ENCODE data around the gene FGF6.

The FGF6 gene

GRCh38 chr12:4448371-4448940 lies 2.8 kb upstream of the FGF6 start:
- no peaks in the 10 kb centered on the region for H3K4me1 ChIP-seq (ENCODE audit: insufficient read depth, low read length, poor library complexity, severe bottlenecking)
- H4K20me1 ChIP-seq (ENCODE audit: insufficient read depth, low read length, poor library complexity, severe bottlenecking) = no peaks in the 10 kb centered on the region
- no peak overlapping the region for H3K9ac ChIP-seq (ENCODE audit: low read depth, low read length, poor library complexity, severe bottlenecking)
- no peaks in the 10 kb centered on the region for H3F3A ChIP-seq (ENCODE audit: low read depth)
- no peaks in the 10 kb centered on the region for H3K36me3 ChIP-seq (ENCODE audit: insufficient read depth, low read length)
- no peak overlapping the region for H2AFZ ChIP-seq (ENCODE audit: low read length)
- TF ChIP-seq EZH2phosphoT487 (IDR thresholded peaks at IDR 0.05; ENCODE audit: borderline replicate concordance) = no peak
- TF ChIP-seq CTCF (conservative IDR thresholded peaks at IDR 0.05; ENCODE audit: low read length) = no peak
- no peaks in the 10 kb centered on the region for H3K79me2 ChIP-seq (ENCODE audit: insufficient read depth, low read length)
- no peaks in the 10 kb centered on the region for H3K9me3 ChIP-seq (ENCODE audit: insufficient read depth, low read depth, low read length)
- H3K27me3 ChIP-seq (ENCODE audit: insufficient read depth, low read length, poor library complexity, severe bottlenecking) = no peaks in the 10 kb centered on the region
- no peaks in the 10 kb centered on the region for H3K9me2 ChIP-seq (replicated peaks; ENCODE audit: low read depth, low read length)
- no peak overlapping the region for H3K4me2 ChIP-seq (ENCODE audit: low read depth, low read length, poor library complexity, severe bottlenecking)
- no peak overlapping the region for H3K4me3 ChIP-seq (ENCODE audit: low read length, poor library complexity, severe bottlenecking)

- Histone ChIP-seq H3F3A (ENCODE audit: low read depth) (no peaks in the 10 kb centered on the region), H3K9ac (ENCODE audit: low read depth, low read length, poor library complexity, severe bottlenecking) (no peak overlapping the region), H3K36me3 (ENCODE audit: insufficient read depth, low read length) (no peaks in the 10 kb centered on the region), H3K9me2 (replicated peaks; ENCODE audit: low read depth, low read length) (no peaks in the 10 kb centered on the region), H3K79me2 (ENCODE audit: insufficient read depth, low read length) (no peaks in the 10 kb centered on the region), H3K9me3 (ENCODE audit: insufficient read depth, low read depth, low read length) (no peaks in the 10 kb centered on the region), H4K20me1 (ENCODE audit: insufficient read depth, low read length, poor library complexity, severe bottlenecking) (no peaks in the 10 kb centered on the region), H3K4me1 (ENCODE audit: insufficient read depth, low read length, poor library complexity, severe bottlenecking) (no peaks in the 10 kb centered on the region), H2AFZ (ENCODE audit: low read length) (no peak overlapping the region), H3K4me2 (ENCODE audit: low read depth, low read length, poor library complexity, severe bottlenecking) (no peak overlapping the region), H3K4me3 (ENCODE audit: low read length, poor library complexity, severe bottlenecking) (no peak overlapping the region), H3K27me3 (ENCODE audit: insufficient read depth, low read length, poor library complexity, severe bottlenecking) (no peaks in the 10 kb centered on the region)
- TF ChIP-seq CTCF (conservative IDR thresholded peaks at IDR 0.05; ENCODE audit: low read length) = no peak
- no peak for TF ChIP-seq EZH2phosphoT487 (IDR thresholded peaks at IDR 0.05; ENCODE audit: borderline replicate concordance)
Observed at GRCh38 chr12:4447151-4447550, 1.5 kb upstream of the FGF6 start.

GRCh38 chr12:4446335-4446734 lies 720 bp upstream of the FGF6 start:
- no peak overlapping the region for H3K9ac ChIP-seq (ENCODE audit: low read depth, low read length, poor library complexity, severe bottlenecking)
- no peak overlapping the region for H3K4me2 ChIP-seq (ENCODE audit: low read depth, low read length, poor library complexity, severe bottlenecking)
- H4K20me1 ChIP-seq (ENCODE audit: insufficient read depth, low read length, poor library complexity, severe bottlenecking) = no peaks in the 10 kb centered on the region
- TF ChIP-seq CTCF (conservative IDR thresholded peaks at IDR 0.05; ENCODE audit: low read length) = no peak
- no peaks in the 10 kb centered on the region for H3K4me1 ChIP-seq (ENCODE audit: insufficient read depth, low read length, poor library complexity, severe bottlenecking)
- no peaks in the 10 kb centered on the region for H3K9me3 ChIP-seq (ENCODE audit: insufficient read depth, low read depth, low read length)
- no peak overlapping the region for H3K4me3 ChIP-seq (ENCODE audit: low read length, poor library complexity, severe bottlenecking)
- H3K9me2 ChIP-seq (replicated peaks; ENCODE audit: low read depth, low read length) = no peaks in the 10 kb centered on the region
- H3F3A ChIP-seq (ENCODE audit: low read depth) = no peaks in the 10 kb centered on the region
- H3K36me3 ChIP-seq (ENCODE audit: insufficient read depth, low read length) = no peaks in the 10 kb centered on the region
- H3K79me2 ChIP-seq (ENCODE audit: insufficient read depth, low read length) = no peaks in the 10 kb centered on the region
- H3K27me3 ChIP-seq (ENCODE audit: insufficient read depth, low read length, poor library complexity, severe bottlenecking) = no peaks in the 10 kb centered on the region
- no peak overlapping the region for H2AFZ ChIP-seq (ENCODE audit: low read length)
